Hepatocyte (in vitro differentiated cells): ENCODE results near the gene NRCAM. TPM values are rescaled to one million over a fixed set of nuclear protein-coding genes. Genes with fewer than 3 reads are reported as not detected.

Source experiments
- DNase-seq: peaks from one replicate; pipeline ENCODE4 v3.0.0-alpha.2; 2016; ENCODE audit warnings: low spot score
- H2AFZ ChIP-seq: fragments of 200-600 bp; sonication (generic); 2 replicates; pipeline ENCODE4 v1.6.0; 2016; ENCODE audit warnings: antibody characterized with exemption, mild to moderate bottlenecking
- H3K27ac ChIP-seq: fragments of 200-600 bp; sonication (generic); 2 replicates; pipeline ENCODE4 v1.5.1; 2016; ENCODE audit warnings: mild to moderate bottlenecking
- H3K27me3 ChIP-seq: fragments of 200-600 bp; sonication (generic); 2 replicates; pipeline ENCODE4 v1.6.1; 2016
- H3K36me3 ChIP-seq: fragments of 200-600 bp; sonication (generic); replicated peaks from 2 replicates; pipeline ENCODE4 v1.5.1; 2016; ENCODE audit warnings: low read depth; ENCODE audit not compliant: insufficient read depth
- H3K4me1 ChIP-seq: fragments of 200-600 bp; sonication (generic); 2 replicates; pipeline ENCODE4 v1.5.1; 2016; ENCODE audit warnings: mild to moderate bottlenecking, moderate library complexity; ENCODE audit not compliant: insufficient read depth
- H3K4me2 ChIP-seq: fragments of 200-600 bp; sonication (generic); 2 replicates; pipeline ENCODE4 v1.6.0; 2016
- H3K4me3 ChIP-seq: fragments of 200-600 bp; sonication (generic); 2 replicates; pipeline ENCODE4 v1.5.1; 2016; ENCODE audit warnings: mild to moderate bottlenecking
- H3K79me2 ChIP-seq: fragments of 200-600 bp; sonication (generic); 2 replicates; pipeline ENCODE4 v1.6.0; 2017; ENCODE audit warnings: mild to moderate bottlenecking
- H3K9me2 ChIP-seq: fragments of 200-600 bp; sonication (generic); replicated peaks from 2 replicates; pipeline ENCODE4 v1.6.0; 2017; ENCODE audit warnings: mild to moderate bottlenecking; ENCODE audit not compliant: insufficient read depth
- H3K9me3 ChIP-seq: fragments of 200-600 bp; sonication (generic); 2 replicates; pipeline ENCODE4 v1.5.1; 2016; ENCODE audit warnings: low read depth, mild to moderate bottlenecking
- H4K20me1 ChIP-seq: fragments of 200-600 bp; sonication (generic); 2 replicates; pipeline ENCODE4 v1.6.0; 2016; ENCODE audit warnings: mild to moderate bottlenecking; ENCODE audit not compliant: insufficient read depth, poor library complexity, severe bottlenecking
- EZH2 ChIP-seq: fragments of 200-600 bp; sonication (generic); IDR thresholded peaks from 2 replicates; pipeline ENCODE4 v1.6.1; 2016; ENCODE audit warnings: antibody characterized with exemption, mild to moderate bottlenecking, borderline replicate concordance
- EZH2phosphoT487 ChIP-seq: fragments of 200-600 bp; sonication (generic); IDR thresholded peaks from one replicate; pipeline ENCODE4 v1.6.1; 2018; ENCODE audit warnings: antibody characterized with exemption, mild to moderate bottlenecking, low read depth, moderate library complexity; ENCODE audit not compliant: unreplicated experiment, severe bottlenecking
- WGBS: methylation state at CpG from one replicate; pipeline ENCODE4 v1.1.6; 2016; ENCODE audit warnings: low lambda C conversion rate; ENCODE audit errors: missing lambda C conversion rate; 5-methylcytosine and 5-hydroxymethylcytosine counted together
- polyA plus RNA-seq: library from polyadenylated mRNA; unstranded; fragments of >200 nt; fragmentation: Nextera tagmentation; extraction: Ambion mirVana; gene quantifications from 2 replicates; pipeline ENCODE4 v1.2.1, GENCODE V29; 2016
- total RNA-seq: library from RNA; depleted of rRNA; stranded (reverse); fragments of >200 nt; gene quantifications from 2 replicates; pipeline ENCODE4 v1.2.3, GENCODE V29; 2014
- TF ChIP-seq, protein P1 (sequence below): fragments of 200-600 bp; sonication (generic); IDR thresholded peaks from 2 replicates; pipeline ENCODE4 v1.5.1; 2016; ENCODE audit warnings: antibody characterized with exemption, mild to moderate bottlenecking; ENCODE audit not compliant: poor library complexity

NRCAM gene
- total and polyA plus RNA-seq, 2 experiments from 2014 or later: 16.0 to 34.4 TPM

DNA sequence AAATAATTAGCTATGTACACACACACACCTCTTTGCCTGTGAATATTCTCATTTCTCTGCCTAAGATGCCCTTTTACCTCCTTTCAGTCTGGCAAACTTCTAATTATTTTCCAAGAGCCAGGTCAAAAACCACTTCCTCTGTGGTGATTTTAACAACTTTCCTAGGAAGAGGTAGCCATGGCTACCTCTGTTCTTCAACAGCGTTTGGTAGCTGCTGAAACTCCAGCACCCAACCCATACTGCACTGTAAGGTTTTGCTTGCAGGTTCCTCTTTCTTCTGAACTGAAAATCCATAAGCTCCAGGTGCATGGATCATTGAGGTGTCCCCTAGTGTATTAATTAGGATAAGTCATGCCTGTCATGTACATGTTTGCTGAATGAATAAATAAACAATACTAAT lies 25.6 kb downstream of the NRCAM start:
- H4K20me1 ChIP-seq: no peaks in the 10 kb centered on the region
- H3K36me3 ChIP-seq: no peaks in the 10 kb centered on the region
- WGBS: 77% methylated on average over 1 of the region's 1 CpG
- H3K9me3 ChIP-seq: no peaks in the 10 kb centered on the region
- H2AFZ ChIP-seq: no peak overlapping the region
- H3K9me2 ChIP-seq: no peaks in the 10 kb centered on the region
- no peaks in the 10 kb centered on the region for H3K27me3 ChIP-seq
- H3K79me2 ChIP-seq: peaks cover 16% of the 10 kb centered on the region
- no peak overlapping the region for H3K4me2 ChIP-seq
- H3K4me3 ChIP-seq: no peak overlapping the region
- no peak for DNase-seq
- TF ChIP-seq EZH2: no peak
- TF ChIP-seq, protein P1, sequence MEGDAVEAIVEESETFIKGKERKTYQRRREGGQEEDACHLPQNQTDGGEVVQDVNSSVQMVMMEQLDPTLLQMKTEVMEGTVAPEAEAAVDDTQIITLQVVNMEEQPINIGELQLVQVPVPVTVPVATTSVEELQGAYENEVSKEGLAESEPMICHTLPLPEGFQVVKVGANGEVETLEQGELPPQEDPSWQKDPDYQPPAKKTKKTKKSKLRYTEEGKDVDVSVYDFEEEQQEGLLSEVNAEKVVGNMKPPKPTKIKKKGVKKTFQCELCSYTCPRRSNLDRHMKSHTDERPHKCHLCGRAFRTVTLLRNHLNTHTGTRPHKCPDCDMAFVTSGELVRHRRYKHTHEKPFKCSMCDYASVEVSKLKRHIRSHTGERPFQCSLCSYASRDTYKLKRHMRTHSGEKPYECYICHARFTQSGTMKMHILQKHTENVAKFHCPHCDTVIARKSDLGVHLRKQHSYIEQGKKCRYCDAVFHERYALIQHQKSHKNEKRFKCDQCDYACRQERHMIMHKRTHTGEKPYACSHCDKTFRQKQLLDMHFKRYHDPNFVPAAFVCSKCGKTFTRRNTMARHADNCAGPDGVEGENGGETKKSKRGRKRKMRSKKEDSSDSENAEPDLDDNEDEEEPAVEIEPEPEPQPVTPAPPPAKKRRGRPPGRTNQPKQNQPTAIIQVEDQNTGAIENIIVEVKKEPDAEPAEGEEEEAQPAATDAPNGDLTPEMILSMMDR: no peak
- no peak for TF ChIP-seq EZH2phosphoT487
- H3K27ac ChIP-seq: no peak overlapping the region
- H3K4me1 ChIP-seq: peaks cover 3% of the 10 kb centered on the region

DNA sequence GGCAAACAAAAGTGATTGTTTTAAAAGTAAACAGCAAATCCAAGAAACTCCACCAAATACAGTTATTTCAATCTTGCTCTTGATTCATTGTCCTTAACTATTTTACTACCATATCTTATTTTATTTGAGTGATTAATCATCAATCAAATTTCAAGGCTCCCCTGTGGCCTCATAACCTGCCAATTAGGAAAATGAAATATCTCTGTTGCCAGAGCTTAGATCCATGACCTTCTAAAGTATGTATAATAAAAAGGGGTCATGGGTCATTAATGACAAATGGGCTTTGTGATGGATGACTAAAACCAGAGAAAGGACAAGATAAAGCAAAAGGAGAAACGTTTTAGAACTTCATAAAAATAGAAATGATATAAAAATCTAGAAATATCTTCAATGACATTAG lies 28.5 kb downstream of the NRCAM start:
- no peak overlapping the region for H3K27ac ChIP-seq
- no peaks in the 10 kb centered on the region for H4K20me1 ChIP-seq
- H3K4me2 ChIP-seq: no peak overlapping the region
- H2AFZ ChIP-seq: no peak overlapping the region
- no peaks in the 10 kb centered on the region for H3K36me3 ChIP-seq
- H3K9me2 ChIP-seq: no peaks in the 10 kb centered on the region
- peaks cover 4% of the 10 kb centered on the region for H3K79me2 ChIP-seq
- WGBS: 44% methylated on average over 1 of the region's 1 CpG
- H3K4me3 ChIP-seq: no peak overlapping the region
- peaks cover 3% of the 10 kb centered on the region for H3K4me1 ChIP-seq
- H3K27me3 ChIP-seq: no peaks in the 10 kb centered on the region
- no peaks in the 10 kb centered on the region for H3K9me3 ChIP-seq
- no peak for DNase-seq
- TF ChIP-seq, protein P1: no peak
- TF ChIP-seq EZH2phosphoT487 (no peak), EZH2 (no peak)

DNA sequence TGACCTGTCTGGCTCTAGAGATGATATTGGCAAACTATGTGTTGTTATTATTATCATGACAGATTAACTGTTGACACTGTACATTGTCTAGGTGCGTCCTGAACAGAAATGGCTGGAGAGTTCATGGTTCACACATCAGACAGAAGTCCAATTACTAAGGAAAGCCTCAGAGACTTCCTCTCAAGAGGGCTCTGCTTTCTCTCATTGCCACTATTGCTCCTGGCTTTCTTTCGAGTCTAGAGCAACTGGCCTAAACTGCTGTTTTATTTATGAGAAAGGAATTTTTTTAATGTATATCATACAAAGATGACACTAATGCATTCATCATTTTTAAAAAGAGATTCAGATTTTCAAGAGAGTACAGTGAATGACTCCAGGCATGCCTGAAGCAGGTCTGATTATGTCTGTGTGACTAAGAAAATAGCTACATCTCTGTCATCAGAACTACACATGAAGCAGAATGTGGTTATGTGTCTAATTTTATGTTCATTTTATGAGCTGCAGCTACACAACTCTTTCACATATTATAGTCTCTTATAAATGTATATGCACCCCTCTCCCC lies 30.4 kb downstream of the NRCAM start:
- no peak overlapping the region for H2AFZ ChIP-seq

More for the DNA sequence above, 30.4 kb downstream of the NRCAM start:
- H3K4me1 ChIP-seq: no peaks in the 10 kb centered on the region
- no peak overlapping the region for H3K4me2 ChIP-seq
- TF ChIP-seq, protein P1: no peak
- no peak for TF ChIP-seq EZH2phosphoT487
- TF ChIP-seq EZH2: no peak
- WGBS: 60% methylated on average over 2 of the region's 2 CpGs
- no peaks in the 10 kb centered on the region for H3K9me2 ChIP-seq
- H4K20me1 ChIP-seq: no peaks in the 10 kb centered on the region
- no peaks in the 10 kb centered on the region for H3K9me3 ChIP-seq
- DNase-seq: no peak
- no peak overlapping the region for H3K4me3 ChIP-seq
- no peak overlapping the region for H3K27ac ChIP-seq
- H3K36me3 ChIP-seq: no peaks in the 10 kb centered on the region
- no peaks in the 10 kb centered on the region for H3K79me2 ChIP-seq
- H3K27me3 ChIP-seq: no peaks in the 10 kb centered on the region
